Measurements from ENCODE around the gene KRTAP20-4. TPM values are rescaled to one million over a fixed set of nuclear protein-coding genes. Genes with fewer than 3 reads are reported as not detected.
A peak's percentile ranks its signal among the peaks of the same experiment; 100 is the strongest.

Gene KRTAP20-4
- not detected for total RNA-seq

GRCh38 chr21:30620522-30620921 is at the start of gene KRTAP20-4:
Gene KRTAP20-4 (plus strand): TSS chr21:30620627.
- DNase-seq = no peak

GRCh38 chr21:30577766-30578165 is 42.7 kb upstream of the KRTAP20-4 start:
- DNase-seq = no peak

DNA sequence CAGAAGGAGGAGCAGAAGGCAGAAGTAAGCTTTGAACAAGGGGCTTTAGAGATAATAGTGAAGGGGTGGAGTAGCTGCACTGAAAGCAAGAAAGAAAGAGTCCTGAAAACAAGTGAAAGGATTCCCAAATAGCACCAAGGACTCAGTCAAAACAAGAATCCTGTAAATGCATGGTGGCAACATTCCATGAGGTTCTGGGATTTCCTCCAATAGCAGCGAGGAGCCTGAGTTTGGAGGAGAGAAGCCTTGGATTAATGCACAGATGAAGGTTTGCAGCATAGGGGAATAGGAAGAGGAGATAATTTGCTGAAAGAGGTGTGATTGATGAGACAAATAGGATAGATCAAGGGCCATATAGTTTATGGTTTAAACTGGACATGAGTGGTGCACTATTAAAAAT is 41.1 kb upstream of the KRTAP20-4 start:
- no peak for DNase-seq

DNA sequence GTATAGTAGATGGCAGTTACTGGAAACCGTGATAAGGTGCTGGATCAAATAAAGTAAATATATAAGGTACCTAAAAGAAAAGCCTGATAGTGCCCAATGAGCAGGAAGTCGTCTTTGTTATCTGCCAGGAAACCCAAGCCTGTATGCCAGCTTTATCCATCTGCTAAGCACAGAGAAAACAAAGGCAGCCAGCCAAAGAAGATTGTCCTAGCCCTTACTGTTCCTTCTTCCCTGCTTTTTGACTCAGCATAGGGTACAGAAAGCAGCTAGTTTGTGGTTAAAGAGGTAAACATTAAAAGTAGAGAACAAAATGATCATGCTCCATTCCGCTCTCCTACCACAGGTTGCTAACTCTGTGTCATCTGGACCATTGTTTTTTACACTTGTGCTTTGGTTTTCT is 40.3 kb upstream of the KRTAP20-4 start:
- DNase-seq = no peak

- DNase-seq = no peak
Measured at GRCh38 chr21:30582870-30583269, 37.6 kb upstream of the KRTAP20-4 start.

GRCh38 chr21:30590297-30590696 is 30.1 kb upstream of the KRTAP20-4 start, which contains the start of gene KRTAP22-2:
Gene KRTAP22-2 (minus strand): TSS chr21:30590397.
- no peak for DNase-seq

DNA sequence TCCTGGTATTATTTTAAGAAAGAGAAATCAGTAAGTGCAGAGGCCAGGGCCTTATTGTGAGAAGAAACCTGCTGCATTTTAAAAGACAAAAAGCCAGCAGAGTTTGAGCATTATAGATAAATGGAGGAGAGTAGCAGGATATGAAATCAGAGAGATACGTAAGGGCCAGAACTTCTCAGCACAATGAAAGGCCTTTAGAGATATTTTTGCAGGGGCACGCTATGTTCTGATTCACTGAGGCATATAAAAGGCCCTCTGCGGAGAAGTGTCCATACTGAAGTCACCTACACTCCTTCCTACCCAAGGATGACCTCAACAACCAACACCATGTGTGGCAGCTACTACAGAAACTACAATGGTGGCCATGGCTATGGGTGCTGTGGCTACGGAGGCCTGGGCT is 28.3 kb upstream of the KRTAP20-4 start, which contains the start of gene KRTAP6-3:
Gene KRTAP6-3 (plus strand): TSS at position 301 of the 400 bp plus-strand sequence. CDS start 6 bp downstream, at position 307.
- no peak for DNase-seq

DNA sequence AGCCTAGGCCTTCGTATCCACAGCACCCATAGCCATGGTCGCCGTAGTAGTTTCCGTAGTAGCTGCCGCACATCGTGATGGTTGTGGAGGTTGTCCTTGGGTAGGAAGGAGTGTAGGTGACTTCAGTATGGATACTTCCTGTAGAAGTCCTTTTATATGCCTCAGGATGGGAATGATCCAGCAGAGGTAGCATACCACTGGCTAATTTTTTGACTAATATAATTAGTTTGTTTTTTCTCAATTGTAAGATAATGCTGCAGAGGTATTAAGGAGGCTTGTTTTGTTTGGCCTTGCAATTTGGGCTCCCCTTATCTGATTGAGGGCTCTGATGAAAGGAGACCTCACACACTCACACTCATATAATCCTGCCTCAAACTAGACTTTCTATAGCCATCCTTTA is 21.6 kb upstream of the KRTAP20-4 start, which contains the start of gene KRTAP6-2:
Gene KRTAP6-2 (minus strand): TSS at position 101 of the 400 bp plus-strand sequence. CDS start 28 bp downstream, at position 73.
- DNase-seq = no peak

GRCh38 chr21:30600787-30601186 is 19.6 kb upstream of the KRTAP20-4 start, which contains the start of gene KRTAP22-1:
Gene KRTAP22-1 (plus strand): TSS chr21:30601087.
- no peak for DNase-seq

GRCh38 chr21:30605968-30606367 is 14.5 kb upstream of the KRTAP20-4 start:
- no peak for DNase-seq

DNA sequence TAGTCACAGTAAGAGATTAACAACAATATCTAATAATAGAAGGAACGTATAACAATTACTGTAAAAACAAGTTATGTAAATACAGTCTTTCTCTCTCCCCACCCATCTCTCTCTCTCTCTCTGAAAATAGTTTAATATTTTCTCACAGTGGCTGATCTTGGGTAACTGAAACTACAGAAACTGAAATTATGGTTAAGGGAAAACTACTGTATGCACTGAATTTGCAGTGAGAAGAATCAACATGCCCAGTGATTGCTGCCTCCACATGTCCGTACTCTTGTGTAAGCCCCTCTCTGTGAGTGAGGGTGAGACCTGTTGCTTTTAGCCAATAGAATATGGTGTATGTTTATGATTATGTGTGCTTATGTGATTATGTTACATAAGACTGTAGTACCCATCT is 8.3 kb upstream of the KRTAP20-4 start:
- no peak for DNase-seq

- DNase-seq = no peak
Measured at GRCh38 chr21:30613836-30614235, 6.6 kb upstream of the KRTAP20-4 start, which contains the start of gene KRTAP6-1. Gene KRTAP6-1 (minus strand): TSS chr21:30613930. CDS start chr21:30613904, 26 bp downstream.

- no peak for DNase-seq
Measured at GRCh38 chr21:30615199-30615598, 5.2 kb upstream of the KRTAP20-4 start.

- no peak for DNase-seq
Measured at GRCh38 chr21:30616125-30616524, 4.3 kb upstream of the KRTAP20-4 start, which contains the start of gene KRTAP20-1. Gene KRTAP20-1 (plus strand): TSS chr21:30616425. CDS start chr21:30616455, 30 bp downstream.

DNA sequence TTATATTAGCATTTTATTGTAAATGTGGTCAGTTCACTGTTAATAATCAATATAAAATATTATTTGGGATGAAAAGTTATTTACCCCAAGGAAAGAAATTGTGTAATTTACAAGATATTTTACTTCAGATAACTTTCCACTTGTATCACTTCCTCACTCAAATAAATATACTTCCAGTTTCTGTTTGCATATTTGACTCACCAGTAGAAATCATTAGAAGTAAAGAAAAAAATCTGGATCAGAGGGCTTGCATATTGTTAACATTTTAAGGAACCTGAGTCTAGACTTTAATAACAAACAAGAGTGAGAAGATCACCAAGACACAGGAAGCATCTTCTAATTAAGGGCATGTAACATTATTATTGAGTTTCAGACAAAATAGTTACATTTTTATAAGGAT is 347 bp upstream of the KRTAP20-4 start:
- DNase-seq = no peak

DNA sequence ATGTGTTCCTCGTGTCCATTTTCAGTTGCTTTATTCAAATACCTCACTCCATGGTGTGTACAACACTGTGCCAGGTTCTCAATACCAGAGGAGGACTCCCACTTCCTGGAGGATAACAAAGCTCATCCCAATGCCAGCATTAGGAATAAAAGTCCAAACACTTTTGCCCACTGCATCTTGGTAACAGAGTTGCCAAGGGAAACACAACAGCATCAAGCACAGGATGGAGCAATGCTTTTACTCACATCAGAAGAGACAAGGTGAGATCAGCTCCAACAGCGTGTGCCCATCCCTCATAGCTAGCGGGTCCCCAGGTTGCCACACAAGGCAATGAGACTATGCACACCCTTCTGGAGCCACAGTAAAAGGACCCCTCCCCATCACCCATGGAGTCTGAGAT is 2.9 kb downstream of the KRTAP20-4 start:
- no peak for DNase-seq

- DNase-seq = no peak
Measured at GRCh38 chr21:30625449-30626165, 5.2 kb downstream of the KRTAP20-4 start.

DNA sequence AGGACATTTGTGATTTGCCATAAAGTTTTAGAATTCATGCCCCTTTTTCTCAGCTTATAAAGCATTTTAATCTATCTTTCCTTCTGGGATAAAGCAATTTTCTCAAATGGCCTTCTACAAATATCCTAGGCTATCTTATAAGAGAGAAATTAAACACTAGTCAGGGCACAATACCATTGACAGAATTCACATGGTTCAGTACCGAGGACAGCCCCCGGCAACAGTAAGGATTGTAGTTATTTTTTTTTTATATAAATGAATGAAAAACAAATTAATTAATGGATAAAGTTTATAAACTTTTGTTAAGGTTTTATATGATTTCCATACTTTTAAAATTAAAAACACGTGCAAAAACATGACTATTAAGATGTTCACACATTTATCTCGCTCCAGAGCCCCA is 7.7 kb downstream of the KRTAP20-4 start:
- no peak for DNase-seq

DNA sequence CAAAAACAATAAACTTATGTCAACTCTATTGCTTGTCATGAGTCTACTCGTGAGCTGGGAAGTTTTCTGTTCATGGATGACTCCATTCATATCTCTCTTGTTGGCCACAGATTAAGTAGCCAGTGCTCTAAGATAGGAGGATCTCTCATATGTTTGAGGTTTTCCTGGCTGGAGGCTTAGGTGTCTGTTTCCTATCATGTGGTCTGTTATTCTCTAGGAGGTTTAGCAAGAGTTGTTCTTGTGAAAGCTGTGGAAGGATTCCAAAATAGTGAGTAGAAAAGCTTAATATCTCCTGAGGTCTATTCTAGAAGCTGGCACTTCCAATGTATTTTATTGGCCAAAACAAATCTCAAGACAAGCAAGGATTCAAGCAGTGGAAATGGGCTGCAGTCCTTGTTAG is 8.8 kb downstream of the KRTAP20-4 start:
- DNase-seq = peak; percentile 0

DNA sequence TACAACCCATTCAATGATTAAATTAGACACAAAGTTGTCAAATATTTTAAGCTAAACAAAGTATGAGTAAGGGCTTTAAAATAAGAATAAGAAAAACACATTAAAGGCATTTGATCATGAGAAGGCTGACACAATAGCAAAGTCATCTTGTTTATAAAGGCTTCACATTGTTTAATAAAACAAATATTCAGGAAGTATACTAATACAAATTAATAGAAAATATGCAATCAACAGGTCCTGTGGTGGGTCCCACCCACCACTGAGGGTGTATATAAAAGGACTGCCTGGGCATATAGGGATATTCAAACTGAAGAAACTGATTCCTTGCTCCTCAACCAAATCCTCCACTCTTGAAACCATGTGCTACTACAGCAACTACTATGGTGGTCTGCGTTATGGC is 14.5 kb downstream of the KRTAP20-4 start, which contains the start of gene KRTAP20-2:
Gene KRTAP20-2 (plus strand): TSS at position 301 of the 400 bp plus-strand sequence. CDS start 58 bp downstream, at position 359.
- DNase-seq = no peak

DNA sequence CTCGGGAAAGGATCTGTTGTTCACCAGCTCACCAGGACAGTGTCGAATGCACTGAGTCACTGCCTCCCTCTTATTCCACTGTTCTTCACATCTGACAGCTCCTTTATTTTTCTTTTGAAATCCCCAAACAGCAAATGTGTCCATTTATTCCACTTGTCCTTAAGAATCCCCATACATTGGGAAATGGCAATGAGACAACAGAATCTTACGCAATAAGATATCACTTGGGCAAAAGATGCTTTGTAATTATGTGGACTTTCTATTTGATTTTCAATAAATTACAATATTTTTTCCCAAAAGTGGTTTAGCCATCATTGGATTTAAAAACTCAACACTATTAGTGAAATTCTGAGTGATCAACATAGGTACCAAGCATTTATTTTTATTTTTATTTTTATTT is 18.3 kb downstream of the KRTAP20-4 start:
- no peak for DNase-seq

GRCh38 chr21:30642564-30642963 is 22.1 kb downstream of the KRTAP20-4 start, which contains the start of gene KRTAP20-3:
Gene KRTAP20-3 (plus strand): TSS chr21:30642864.
- no peak for DNase-seq

DNA sequence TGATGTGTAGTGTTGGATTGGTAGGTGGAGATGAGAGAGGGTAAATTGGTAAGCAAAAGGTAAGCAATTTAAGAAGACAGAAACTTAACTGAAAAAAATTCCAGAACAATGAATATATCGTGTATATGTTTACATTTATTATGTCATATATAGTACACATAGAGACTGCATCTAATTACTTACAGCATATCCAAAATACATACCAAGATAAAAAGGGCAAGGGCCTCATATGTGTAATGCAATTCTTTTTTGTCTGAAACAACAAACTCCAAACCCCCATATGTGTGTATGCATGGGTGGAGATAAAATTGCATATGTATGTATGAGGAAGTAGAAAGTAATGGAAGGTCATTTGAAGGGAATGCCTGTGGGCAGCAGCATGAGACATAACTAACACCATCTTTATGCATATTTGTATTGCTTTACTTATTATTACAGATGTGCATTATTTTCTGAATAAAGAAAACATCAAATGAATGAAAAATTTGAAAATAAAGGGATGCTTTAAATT is 26.5 kb downstream of the KRTAP20-4 start:
- no peak for DNase-seq

Data from tongue (tissue), 2 donors.